GM10266 (cell line): ENCODE measurements around the gene YBEY.

Experiments
- DNase-seq: peaks from one replicate; pipeline ENCODE4 v3.0.0; 2012; ENCODE audit errors: extremely low spot score
- CTCF ChIP-seq: IDR thresholded peaks from 2 replicates; pipeline ENCODE4 v1.5.1; 2012; ENCODE audit warnings: mild to moderate bottlenecking, low read depth; ENCODE audit not compliant: control insufficient read depth, insufficient read depth; ENCODE audit errors: missing control alignments

Gene YBEY

DNA sequence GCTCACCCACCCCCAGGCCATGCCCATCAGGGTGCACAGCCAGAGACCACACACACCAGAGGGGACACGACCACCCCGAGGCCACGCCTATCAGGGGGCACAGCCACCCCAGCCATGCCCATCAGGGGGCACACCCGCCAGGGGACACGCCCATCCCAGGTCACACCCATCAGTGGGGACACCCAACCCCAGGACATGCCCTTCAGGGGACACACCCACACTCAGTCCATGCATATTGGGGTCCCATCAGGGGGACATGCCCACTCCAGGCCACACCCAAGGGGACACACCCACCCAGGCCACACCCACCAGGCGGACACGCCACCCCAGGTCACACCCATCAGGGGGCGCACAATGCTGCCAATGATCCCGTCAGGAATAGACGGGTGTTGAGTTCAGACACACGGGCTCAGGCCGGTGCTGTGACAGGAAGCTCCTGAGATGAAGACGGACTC is 21.4 kb upstream of the YBEY start:
- DNase-seq, result no peak
- TF ChIP-seq CTCF, result no peak

GRCh38 chr21:46265736-46266525 is 20.2 kb upstream of the YBEY start:
- TF ChIP-seq CTCF, result no peak
- DNase-seq, result no peak

DNA sequence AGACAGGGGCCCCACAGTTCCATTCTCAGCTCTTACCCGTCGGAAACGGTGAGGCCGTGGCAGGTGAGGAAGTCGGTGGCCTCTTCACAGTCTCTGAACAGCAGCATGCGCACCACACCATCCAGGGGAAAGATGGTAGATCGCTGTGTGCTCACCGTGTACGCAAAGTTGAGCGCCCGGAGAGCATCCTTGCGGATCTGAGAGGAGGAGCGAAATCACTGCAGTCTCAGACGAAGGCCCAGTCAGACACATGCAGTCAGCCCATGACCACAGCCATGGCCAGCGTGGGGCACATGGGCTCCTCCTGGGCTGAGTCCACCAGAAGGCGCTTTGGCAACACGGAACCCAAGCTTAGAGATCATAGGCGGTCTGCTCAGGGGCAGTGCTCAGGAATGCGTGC is 19.2 kb upstream of the YBEY start:
- DNase-seq, result no peak
- TF ChIP-seq CTCF, result no peak

DNA sequence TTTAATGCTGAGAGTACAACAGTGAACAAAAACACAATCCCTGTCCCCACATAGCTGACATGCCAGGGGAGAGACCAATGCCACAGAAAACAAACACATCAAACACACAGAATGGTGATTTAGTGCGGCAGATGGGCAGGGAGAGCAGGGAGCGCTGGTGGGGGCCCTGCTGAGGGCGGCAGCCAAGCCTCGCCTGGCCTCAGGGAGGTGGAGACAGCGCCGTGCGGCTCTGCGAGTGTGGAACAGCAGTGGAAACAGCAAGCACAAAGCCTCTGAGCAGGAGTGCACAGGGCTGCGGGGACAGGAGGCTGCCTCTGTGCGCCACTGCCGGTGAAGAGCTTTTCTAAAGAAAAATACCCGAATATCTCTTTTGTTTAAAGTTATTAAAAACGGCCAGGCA is 17.8 kb upstream of the YBEY start:
- DNase-seq, result no peak
- TF ChIP-seq CTCF, result no peak

DNA sequence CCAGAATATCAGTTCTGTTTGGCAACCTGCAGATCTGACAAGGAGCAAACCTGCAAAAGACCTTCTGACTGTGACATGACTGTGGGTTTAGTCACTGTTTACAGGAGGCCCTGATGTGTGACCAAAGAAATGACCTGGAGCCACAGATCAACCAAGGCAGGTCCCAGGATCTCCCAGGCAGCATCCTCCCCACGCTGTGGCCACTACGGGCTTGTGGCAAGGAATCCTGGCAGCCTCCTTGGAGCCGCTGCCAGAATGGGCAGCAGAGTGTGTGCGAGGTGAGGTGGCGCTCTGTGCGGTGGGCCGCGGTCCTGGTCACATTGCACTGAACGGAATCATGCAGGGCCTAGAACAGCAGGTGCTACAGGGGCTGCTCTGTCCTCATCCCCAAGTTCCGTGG is 16.7 kb upstream of the YBEY start:
- TF ChIP-seq CTCF, result no peak
- no peak for DNase-seq

- TF ChIP-seq CTCF, result no peak
- no peak for DNase-seq
Observed at GRCh38 chr21:46273341-46273740, 12.8 kb upstream of the YBEY start.

DNA sequence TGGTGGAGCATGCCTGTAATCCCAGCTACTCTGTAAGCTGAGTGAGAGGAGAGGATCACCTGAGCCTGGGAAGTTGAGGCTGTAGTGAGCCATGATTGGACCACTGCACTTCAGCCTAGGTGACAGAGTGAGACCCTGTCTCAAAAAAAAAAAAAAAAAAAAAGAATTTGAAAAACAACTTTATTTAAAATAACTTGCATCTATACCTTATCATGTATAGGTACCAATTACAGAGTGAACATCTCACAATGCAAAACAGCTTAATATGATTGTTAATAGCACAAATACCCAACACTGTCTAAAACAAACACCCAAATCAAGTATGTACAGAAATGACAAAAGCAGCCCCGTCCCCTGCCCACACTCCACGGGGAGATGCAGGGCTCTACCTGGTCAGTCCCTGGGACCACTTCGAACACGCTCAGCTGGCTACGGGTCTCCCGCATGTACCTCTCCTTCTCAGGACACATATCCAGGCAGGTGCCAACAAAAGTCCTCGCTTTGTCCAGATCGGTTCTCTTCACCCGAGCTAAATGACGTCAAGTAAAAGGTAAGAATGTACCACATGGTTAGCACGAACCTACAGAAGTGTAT is 11.2 kb upstream of the YBEY start:
- no peak for TF ChIP-seq CTCF
- no peak for DNase-seq
